H1 (cell line): ENCODE results near the gene USP20. TPM values are rescaled to one million over a fixed set of nuclear protein-coding genes. Genes with fewer than 3 reads are reported as not detected.

ENCODE experiments used
- CTCF ChIA-PET: fragments of 300-600 bp; sonication (Branson Sonifier 250); formaldehyde crosslinking; loops from one replicate; lab custom pipeline; 2021; ENCODE audit not compliant: partially characterized antibody; lab: Charles Lee
- POLR2A ChIA-PET: fragments of 300-600 bp; sonication (Branson Sonifier 250); formaldehyde crosslinking; loops from one replicate; lab custom pipeline; 2021; ENCODE audit warnings: inconsistent platforms; ENCODE audit not compliant: partially characterized antibody; lab: Charles Lee
- DNase-seq, 2 experiments: peaks; one replicate each; pipeline versions ENCODE4 v3.0.0 to v3.0.0-alpha.2; 2010 to 2022; ENCODE audit warnings: low spot score in 2 of 2, low read depth in 1 of 2, mixed read lengths in 1 of 2
- FAIRE-seq: peaks from 2 replicates; lab custom pipeline; 2011; peaks lifted over from hg19 to GRCh38; lab: Jason Lieb, UNC
- H2AFZ ChIP-seq: 2 replicates; pipeline ENCODE4 v1.8.1; 2012; ENCODE audit warnings: low read length, inconsistent platforms
- H2AK5ac ChIP-seq: 2 replicates; pipeline ENCODE4 v1.6.1; 2013; ENCODE audit warnings: low read depth, low read length
- H2BK120ac ChIP-seq: replicated peaks from 2 replicates; pipeline ENCODE3; 2013; ENCODE audit warnings: low read depth, low read length, inconsistent platforms
- H2BK12ac ChIP-seq: 2 replicates; pipeline ENCODE4 v1.6.1; 2013; ENCODE audit warnings: low read depth, low read length
- H2BK15ac ChIP-seq: 2 replicates; pipeline ENCODE4 v1.6.1; 2013; ENCODE audit warnings: low read length
- H2BK20ac ChIP-seq: 2 replicates; pipeline ENCODE4 v1.6.1; 2013; ENCODE audit warnings: low read length
- H2BK5ac ChIP-seq: 2 replicates; pipeline ENCODE4 v1.6.1; 2013; ENCODE audit warnings: low read depth, low read length
- H3K14ac ChIP-seq: 2 replicates; pipeline ENCODE4 v1.6.1; 2013; ENCODE audit warnings: inconsistent platforms; ENCODE audit not compliant: insufficient read length
- H3K18ac ChIP-seq: 2 replicates; pipeline ENCODE4 v1.6.1; 2013; ENCODE audit warnings: low read length; ENCODE audit errors: extremely low read depth
- H3K23ac ChIP-seq: 2 replicates; pipeline ENCODE4 v1.6.1; 2013; ENCODE audit warnings: inconsistent platforms; ENCODE audit not compliant: insufficient read length
- H3K23me2 ChIP-seq: 2 replicates; pipeline ENCODE4 v1.6.1; 2013; ENCODE audit warnings: low read depth, low read length
- H3K27ac ChIP-seq: 2 replicates; pipeline ENCODE4 v1.6.1; 2011; ENCODE audit warnings: low read depth, low read length, inconsistent platforms
- H3K27me3 ChIP-seq, 4 experiments: replicated peaks in 1 of 4; 1 replicate in 1 of 4; 2 replicates in 3 of 4; pipeline versions ENCODE4 v1.6.1 to v1.8.1; 2011 to 2013; ENCODE audit warnings: low read length in 3 of 4, mild to moderate bottlenecking in 3 of 4, inconsistent platforms in 2 of 4, mixed read lengths in 2 of 4, moderate library complexity in 1 of 4; ENCODE audit not compliant: control insufficient read depth in 3 of 4, insufficient read depth in 3 of 4; ENCODE audit errors: extremely low read depth in 1 of 4
- H3K36me3 ChIP-seq, 4 experiments: 2 replicates each; pipeline versions ENCODE4 v1.6.1 to v1.8.1; 2011 to 2013; ENCODE audit warnings: mild to moderate bottlenecking in 4 of 4, low read length in 3 of 4, moderate library complexity in 2 of 4, control low read depth in 1 of 4, inconsistent platforms in 1 of 4; ENCODE audit not compliant: insufficient read depth in 4 of 4, control insufficient read depth in 2 of 4
- H3K4ac ChIP-seq: replicated peaks from 2 replicates; pipeline ENCODE3; 2013; ENCODE audit warnings: low read length, low read depth, mixed read lengths, inconsistent platforms; ENCODE audit not compliant: insufficient read length
- H3K4me1 ChIP-seq, 4 experiments: replicated peaks in 1 of 4; 1 replicate in 1 of 4; 2 replicates in 3 of 4; pipeline versions ENCODE4 v1.6.1 to v1.8.1; 2011 to 2013; ENCODE audit warnings: low read length in 3 of 4, inconsistent platforms in 2 of 4, mixed read lengths in 1 of 4; ENCODE audit not compliant: insufficient read depth in 4 of 4, control insufficient read depth in 3 of 4
- H3K4me2 ChIP-seq, 2 experiments: 2 replicates each; pipeline versions ENCODE4 v1.6.1 to v1.8.1; 2011 to 2013; ENCODE audit warnings: low read depth in 2 of 2, low read length in 2 of 2, control low read depth in 1 of 2, inconsistent platforms in 1 of 2, mild to moderate bottlenecking in 1 of 2; ENCODE audit not compliant: insufficient read depth in 1 of 2
- H3K4me3 ChIP-seq, 4 experiments: fragments of 200-600, 300-600 bp in 1 of 4; sonication (generic), shearing (Covaris generic), sonication (Bioruptor Twin) in 1 of 4; 2 replicates each; pipeline versions ENCODE4 v1.5.1 to v1.8.1; 2011 to 2016; ENCODE audit warnings: low read length in 4 of 4, low read depth in 3 of 4, control low read depth in 2 of 4, inconsistent platforms in 2 of 4, mild to moderate bottlenecking in 2 of 4, mixed read lengths in 1 of 4, moderate library complexity in 1 of 4; ENCODE audit not compliant: insufficient read depth in 2 of 4; ENCODE audit errors: extremely low read depth in 1 of 4
- H3K56ac ChIP-seq: replicated peaks from 2 replicates; pipeline ENCODE3; 2013; ENCODE audit warnings: low read depth, mild to moderate bottlenecking, mixed read lengths, low read length, inconsistent platforms; ENCODE audit not compliant: insufficient read length
- H3K79me1 ChIP-seq: 2 replicates; pipeline ENCODE4 v1.6.1; 2013; ENCODE audit warnings: low read depth, low read length, control low read depth
- H3K79me2 ChIP-seq, 2 experiments: 2 replicates each; pipeline versions ENCODE4 v1.6.1 to v1.8.1; 2012 to 2013; ENCODE audit warnings: low read length in 2 of 2, mild to moderate bottlenecking in 2 of 2, inconsistent platforms in 1 of 2; ENCODE audit not compliant: insufficient read depth in 2 of 2, control insufficient read depth in 1 of 2
- H3K9ac ChIP-seq, 4 experiments: replicated peaks in 1 of 4; 1 replicate in 1 of 4; 2 replicates in 3 of 4; pipeline versions ENCODE4 v1.6.1 to v1.8.1; 2011 to 2013; ENCODE audit warnings: low read depth in 3 of 4, low read length in 3 of 4, control low read depth in 2 of 4, mild to moderate bottlenecking in 2 of 4, moderate library complexity in 2 of 4, inconsistent platforms in 1 of 4; ENCODE audit errors: extremely low read depth in 1 of 4
- H3K9me3 ChIP-seq, 2 experiments: 2 replicates each; pipeline versions ENCODE4 v1.6.1 to v1.8.1; 2012 to 2013; ENCODE audit warnings: mild to moderate bottlenecking in 2 of 2, moderate library complexity in 2 of 2, control low read depth in 1 of 2, inconsistent platforms in 1 of 2, low read depth in 1 of 2, low read length in 1 of 2, mixed read lengths in 1 of 2; ENCODE audit not compliant: insufficient read depth in 2 of 2
- H4K20me1 ChIP-seq, 2 experiments: replicated peaks in 1 of 2; 2 replicates each; pipeline versions ENCODE3 to v1.8.1; 2011 to 2013; ENCODE audit warnings: inconsistent platforms in 2 of 2, low read length in 2 of 2, mild to moderate bottlenecking in 1 of 2; ENCODE audit not compliant: insufficient read depth in 2 of 2, control insufficient read depth in 1 of 2
- H4K5ac ChIP-seq: 2 replicates; pipeline ENCODE4 v1.6.1; 2013; ENCODE audit warnings: low read length, low read depth, mixed read lengths, inconsistent platforms; ENCODE audit not compliant: insufficient read length
- H4K8ac ChIP-seq: 2 replicates; pipeline ENCODE4 v1.8.0; 2013; ENCODE audit warnings: mild to moderate bottlenecking, moderate library complexity, low read length, inconsistent platforms; ENCODE audit not compliant: insufficient read depth; ENCODE audit errors: extremely low read depth
- H4K91ac ChIP-seq: replicated peaks from 2 replicates; pipeline ENCODE3; 2013; ENCODE audit warnings: low read length, mixed read lengths, inconsistent platforms; ENCODE audit not compliant: insufficient read length
- POLR2A ChIP-seq, 2 experiments: IDR thresholded peaks; 1 replicate in 1 of 2; 2 replicates in 1 of 2; pipeline ENCODE4 v1.6.1; 2011; ENCODE audit warnings: low read depth in 2 of 2, low read length in 2 of 2, mild to moderate bottlenecking in 2 of 2; ENCODE audit errors: control extremely low read depth in 1 of 2
- RNF2 ChIP-seq: fragments of 200-900, 300-1000 bp; sonication (generic); IDR thresholded peaks from 2 replicates; pipeline ENCODE4 v1.7.1; 2016; ENCODE audit warnings: borderline replicate concordance, low read depth, mild to moderate bottlenecking, antibody characterized with exemption, low read length; ENCODE audit not compliant: poor library complexity, severe bottlenecking; ENCODE audit errors: missing control alignments
- WGBS, 2 experiments: shearing (Covaris generic) in 1 of 2; methylation state at CpG; one replicate each; pipeline versions ENCODE4 v1.1.6 to v1.1.7; 2013 to 2015; ENCODE audit warnings: low lambda C conversion rate in 2 of 2, mixed read lengths in 2 of 2, inconsistent platforms in 1 of 2, low coverage in 1 of 2, missing lambda C conversion rate in 1 of 2; ENCODE audit not compliant: insufficient replicate concordance in 2 of 2, insufficient coverage in 1 of 2, insufficient read length in 1 of 2; ENCODE audit errors: extremely low coverage in 1 of 2, missing lambda C conversion rate in 1 of 2; 5-methylcytosine and 5-hydroxymethylcytosine counted together
- polyA plus RNA-seq, 7 experiments: library from polyadenylated mRNA; depleted of rRNA in 3 of 7; stranded (reverse) in 5 of 7; unstranded in 2 of 7; fragments of >200 nt in 5 of 7; fragments of 200-250 nt in 2 of 7; gene quantifications; 1 replicate in 5 of 7; 2 replicates in 1 of 7; 4 replicates in 1 of 7; pipeline versions ENCODE4 v1.2.1 to v1.2.3, GENCODE V29; 2011 to 2013; ENCODE audit warnings: missing spikeins in 2 of 7, mixed read lengths in 2 of 7
- total RNA-seq: library from RNA; stranded (reverse); fragmentation: NEBNext Ultra II Directional; extraction: Animal tissue kit (Norgen Biotek cat#: 25700); gene quantifications from 2 replicates; pipeline ENCODE4 v1.2.1, GENCODE V29; 2021

The USP20 gene
- total and polyA plus RNA-seq, 2 of the 8 experiments (the other 6 are each of a cell fraction or from before 2014, with no cell fraction given), result 13.4 to 23.0 TPM

- WGBS, 2 experiments, result 96% methylated on average over 11 of the region's 11 CpGs; no CpG with 5 or more reads in 1 of the 2 experiments
- Histone ChIP-seq H2BK120ac (no peak overlapping the region), H3K56ac (no peak overlapping the region), H2BK20ac (no peak overlapping the region), H3K23me2 (no peaks in the 10 kb centered on the region), H3K18ac (no peak overlapping the region), H4K20me1 (peaks cover 3 to 11% of the 10 kb centered on the region in 2 experiments), H3K4me3 (no peak overlapping the region), H2BK15ac (no peak overlapping the region), H4K8ac (no peak overlapping the region), H3K4ac (no peak overlapping the region), H3K27ac (no peak overlapping the region), H3K36me3 (peaks cover 4 to 38% (median 5%) of the 10 kb centered on the region in 4 experiments; a peak in 7 of 8 replicates), H3K4me1 (no peaks in the 10 kb centered on the region; a peak in 1 of 7 replicates), H2BK5ac (no peak overlapping the region), H2AFZ (no peak overlapping the region), H4K5ac (no peak overlapping the region), H3K4me2 (no peak overlapping the region), H3K14ac (no peak overlapping the region), H2BK12ac (no peak overlapping the region), H3K9me3 (no peaks in the 10 kb centered on the region), H3K27me3 (no peaks in the 10 kb centered on the region), H2AK5ac (no peak overlapping the region), H3K79me2 (peaks cover 0 to under 1% of the 10 kb centered on the region in 2 experiments; a peak in 2 of 4 replicates), H3K9ac (no peak overlapping the region), H4K91ac (no peak overlapping the region), H3K79me1 (peaks cover 4% of the 10 kb centered on the region; the same call in 1 of the 2 replicates), H3K23ac (no peak overlapping the region)
- FAIRE-seq, result no peak
- ChIA-PET POLR2A (interaction anchor here (0.9 to 1.3 kb wide), 3 partner anchors 8 to 59 kb away, joined by 3 read pairs; partner anchors contain the start of gene TOR1A), CTCF (interaction anchor here (1.1 to 1.8 kb wide), 4 partner anchors 19 to 677 kb away, joined by 3 to 4 read pairs (median 4); no protein-coding TSS in a partner anchor)
- no peak for DNase-seq
- TF ChIP-seq POLR2A (IDR thresholded peaks at IDR 0.05; ENCODE audit: control extremely low read depth in 1 of 2, low read depth in 2 of 2, low read length in 2 of 2) (no peak), RNF2 (no peak)
Measured at GRCh38 chr9:129809346-129809745, 25.9 kb upstream of the USP20 start.
